Neural cell (in vitro differentiated cells): ENCODE results near the gene PHACTR4.

ENCODE experiments used
- CTCF ChIP-seq: fragments of 450-650 bp; IDR thresholded peaks from 2 replicates; pipeline ENCODE4 v1.5.1; 2014; ENCODE audit warnings: antibody characterized with exemption, mild to moderate bottlenecking, moderate library complexity; ENCODE audit not compliant: poor library complexity, severe bottlenecking
- EP300 ChIP-seq: fragments of 450-650 bp; conservative IDR thresholded peaks from 2 replicates; pipeline ENCODE4 v1.6.1; 2014; ENCODE audit warnings: antibody characterized with exemption, mild to moderate bottlenecking, moderate library complexity; ENCODE audit not compliant: poor library complexity, severe bottlenecking
- EZH2 ChIP-seq: fragments of 200-600, 300-800 bp; shearing (Covaris generic), sonication (generic); IDR thresholded peaks from 2 replicates; pipeline ENCODE4 v1.6.1; 2014; ENCODE audit warnings: antibody characterized with exemption, low read length, borderline replicate concordance, mild to moderate bottlenecking; ENCODE audit not compliant: insufficient read depth, poor library complexity, severe bottlenecking
- MXI1 ChIP-seq: fragments of 450-650 bp; conservative IDR thresholded peaks from 2 replicates; pipeline ENCODE4 v1.6.1; 2014; ENCODE audit warnings: antibody characterized with exemption, mild to moderate bottlenecking; ENCODE audit not compliant: poor library complexity, severe bottlenecking
- POLR2AphosphoS5 ChIP-seq: IDR thresholded peaks from 2 replicates; pipeline ENCODE4 v1.6.1; 2012
- RAD21 ChIP-seq: fragments of 450-650 bp; conservative IDR thresholded peaks from 2 replicates; pipeline ENCODE4 v1.6.1; 2014; ENCODE audit warnings: antibody characterized with exemption, mild to moderate bottlenecking, moderate library complexity
- REST ChIP-seq: IDR thresholded peaks from 2 replicates; pipeline ENCODE4 v1.6.1; 2012; ENCODE audit warnings: borderline replicate concordance
- TAF1 ChIP-seq: IDR thresholded peaks from 2 replicates; pipeline ENCODE4 v1.6.1; 2012; ENCODE audit warnings: low read depth

GRCh38 chr1:28426831-28427230, 57.3 kb downstream of the PHACTR4 start:
- TF ChIP-seq CTCF (no peak), EZH2 (no peak), RAD21 (no peak), EP300 (no peak), POLR2AphosphoS5 (no peak), TAF1 (no peak), REST (no peak), MXI1 (no peak)
